ENCODE results near the gene TMEM125.

The TMEM125 gene

GRCh38 chr1:43250351-43250761 is 19.4 kb upstream of the TMEM125 start:
- Histone ChIP-seq H3K9ac (ENCODE audit: low read length) (no peak overlapping the region), H3K4me3 (ENCODE audit: low read depth, low read length, poor library complexity, severe bottlenecking) (no peak overlapping the region), H3K9me2 (ENCODE audit: low read depth, low read length) (no peaks in the 10 kb centered on the region), H3K4me1 (ENCODE audit: insufficient read depth, low read length, severe bottlenecking) (no peaks in the 10 kb centered on the region), H3F3A (ENCODE audit: insufficient read depth, low read length) (no peaks in the 10 kb centered on the region), H3K36me3 (ENCODE audit: insufficient read depth, low read length) (no peaks in the 10 kb centered on the region), H3K79me2 (ENCODE audit: insufficient read depth, low read length) (no peaks in the 10 kb centered on the region), H4K20me1 (ENCODE audit: insufficient read depth, low read length) (no peaks in the 10 kb centered on the region), H3K27me3 (ENCODE audit: insufficient read depth, low read length) (no peaks in the 10 kb centered on the region), H3K4me2 (ENCODE audit: low read length) (no peak overlapping the region), H3K27ac (ENCODE audit: low read depth, low read length, poor library complexity, severe bottlenecking) (no peak overlapping the region), H2AFZ (ENCODE audit: low read length) (no peak overlapping the region), H3K9me3 (ENCODE audit: low read length) (peaks cover 2% of the 10 kb centered on the region; the same call in 1 of the 2 replicates)
- TF ChIP-seq CTCF (IDR thresholded peaks at IDR 0.05; ENCODE audit: low read length), result no peak
- no peak for TF ChIP-seq EZH2 (IDR thresholded peaks at IDR 0.05; ENCODE audit: borderline replicate concordance, low read length)

DNA sequence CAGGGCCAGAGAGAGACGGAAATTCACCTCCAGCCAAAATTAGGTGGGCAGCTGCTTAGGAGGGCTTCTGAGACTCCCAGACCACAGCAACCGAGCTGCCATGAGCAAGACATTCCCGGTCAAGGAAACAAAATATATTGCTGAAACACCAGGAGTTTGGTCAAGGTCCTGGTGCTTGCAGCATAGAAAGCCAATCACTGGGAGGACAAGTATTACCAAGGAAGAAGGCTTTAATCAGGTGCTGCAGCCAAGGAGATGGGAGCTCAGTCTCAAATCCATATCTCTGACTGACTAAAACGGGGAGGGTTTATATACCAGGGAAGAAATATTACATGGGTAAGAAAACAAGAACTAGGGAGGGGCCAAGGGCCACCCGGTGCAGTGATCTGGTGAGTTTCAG is 18.8 kb upstream of the TMEM125 start:
- no peaks in the 10 kb centered on the region for H3K4me1 ChIP-seq (ENCODE audit: insufficient read depth, low read length, severe bottlenecking)
- no peak overlapping the region for H3K4me2 ChIP-seq (ENCODE audit: low read length)
- no peaks in the 10 kb centered on the region for H3K36me3 ChIP-seq (ENCODE audit: insufficient read depth, low read length)
- no peak overlapping the region for H3K4me3 ChIP-seq (ENCODE audit: low read depth, low read length, poor library complexity, severe bottlenecking)
- no peaks in the 10 kb centered on the region for H3K27me3 ChIP-seq (ENCODE audit: insufficient read depth, low read length)
- H3K9ac ChIP-seq (ENCODE audit: low read length), result no peak overlapping the region
- no peak overlapping the region for H3K27ac ChIP-seq (ENCODE audit: low read depth, low read length, poor library complexity, severe bottlenecking)
- H3K9me3 ChIP-seq (ENCODE audit: low read length), result peaks cover 2% of the 10 kb centered on the region; the same call in 1 of the 2 replicates
- no peak overlapping the region for H2AFZ ChIP-seq (ENCODE audit: low read length)
- TF ChIP-seq EZH2 (IDR thresholded peaks at IDR 0.05; ENCODE audit: borderline replicate concordance, low read length) (no peak), CTCF (IDR thresholded peaks at IDR 0.05; ENCODE audit: low read length) (no peak)
- no peaks in the 10 kb centered on the region for H3F3A ChIP-seq (ENCODE audit: insufficient read depth, low read length)
- H4K20me1 ChIP-seq (ENCODE audit: insufficient read depth, low read length), result no peaks in the 10 kb centered on the region
- H3K9me2 ChIP-seq (ENCODE audit: low read depth, low read length), result no peaks in the 10 kb centered on the region
- no peaks in the 10 kb centered on the region for H3K79me2 ChIP-seq (ENCODE audit: insufficient read depth, low read length)

- H3K9ac ChIP-seq (ENCODE audit: low read length), result no peak overlapping the region
- H3K4me2 ChIP-seq (ENCODE audit: low read length), result no peak overlapping the region
- no peak overlapping the region for H3K27ac ChIP-seq (ENCODE audit: low read depth, low read length, poor library complexity, severe bottlenecking)
Observed at GRCh38 chr1:43252225-43252624, 17.6 kb upstream of the TMEM125 start.

More at GRCh38 chr1:43252225-43252624, 17.6 kb upstream of the TMEM125 start:
- Histone ChIP-seq H4K20me1 (ENCODE audit: insufficient read depth, low read length) (no peaks in the 10 kb centered on the region), H2AFZ (ENCODE audit: low read length) (no peak overlapping the region), H3K79me2 (ENCODE audit: insufficient read depth, low read length) (no peaks in the 10 kb centered on the region), H3K4me1 (ENCODE audit: insufficient read depth, low read length, severe bottlenecking) (no peaks in the 10 kb centered on the region), H3K4me3 (ENCODE audit: low read depth, low read length, poor library complexity, severe bottlenecking) (no peak overlapping the region), H3K36me3 (ENCODE audit: insufficient read depth, low read length) (no peaks in the 10 kb centered on the region), H3F3A (ENCODE audit: insufficient read depth, low read length) (no peaks in the 10 kb centered on the region), H3K9me2 (ENCODE audit: low read depth, low read length) (no peaks in the 10 kb centered on the region), H3K9me3 (ENCODE audit: low read length) (peaks cover 1% of the 10 kb centered on the region; the same call in 1 of the 2 replicates), H3K27me3 (ENCODE audit: insufficient read depth, low read length) (no peaks in the 10 kb centered on the region)
- TF ChIP-seq EZH2 (IDR thresholded peaks at IDR 0.05; ENCODE audit: borderline replicate concordance, low read length) (no peak), CTCF (IDR thresholded peaks at IDR 0.05; ENCODE audit: low read length) (no peak)

All from OCI-LY1 (cell line).